ENCODE measurements around the gene AGBL4.

DNA sequence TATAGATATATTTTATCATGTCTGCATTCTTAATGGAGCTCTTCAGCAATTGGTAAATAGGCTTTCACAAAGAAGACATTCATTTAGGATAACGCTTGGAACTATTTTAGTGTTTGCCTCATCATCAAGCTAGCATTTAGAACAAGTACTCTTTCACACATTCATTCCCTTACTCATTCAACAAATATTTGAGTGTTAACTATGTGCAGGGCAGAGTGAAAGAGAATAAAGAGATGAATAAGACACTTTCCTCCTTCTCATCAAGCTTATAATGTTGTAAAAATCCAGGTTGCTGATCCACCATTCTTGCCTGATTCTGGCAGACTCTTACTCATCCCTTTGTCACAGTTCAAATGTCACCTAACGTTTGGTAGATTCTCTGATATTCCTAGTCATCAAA, 860.7 kb downstream of the AGBL4 start:
- TF ChIP-seq, protein P1, sequence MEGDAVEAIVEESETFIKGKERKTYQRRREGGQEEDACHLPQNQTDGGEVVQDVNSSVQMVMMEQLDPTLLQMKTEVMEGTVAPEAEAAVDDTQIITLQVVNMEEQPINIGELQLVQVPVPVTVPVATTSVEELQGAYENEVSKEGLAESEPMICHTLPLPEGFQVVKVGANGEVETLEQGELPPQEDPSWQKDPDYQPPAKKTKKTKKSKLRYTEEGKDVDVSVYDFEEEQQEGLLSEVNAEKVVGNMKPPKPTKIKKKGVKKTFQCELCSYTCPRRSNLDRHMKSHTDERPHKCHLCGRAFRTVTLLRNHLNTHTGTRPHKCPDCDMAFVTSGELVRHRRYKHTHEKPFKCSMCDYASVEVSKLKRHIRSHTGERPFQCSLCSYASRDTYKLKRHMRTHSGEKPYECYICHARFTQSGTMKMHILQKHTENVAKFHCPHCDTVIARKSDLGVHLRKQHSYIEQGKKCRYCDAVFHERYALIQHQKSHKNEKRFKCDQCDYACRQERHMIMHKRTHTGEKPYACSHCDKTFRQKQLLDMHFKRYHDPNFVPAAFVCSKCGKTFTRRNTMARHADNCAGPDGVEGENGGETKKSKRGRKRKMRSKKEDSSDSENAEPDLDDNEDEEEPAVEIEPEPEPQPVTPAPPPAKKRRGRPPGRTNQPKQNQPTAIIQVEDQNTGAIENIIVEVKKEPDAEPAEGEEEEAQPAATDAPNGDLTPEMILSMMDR (conservative IDR thresholded peaks at IDR 0.05; ENCODE audit: low read depth, low read length), result no peak
- TF ChIP-seq EZH2phosphoT487 (IDR thresholded peaks at IDR 0.05; ENCODE audit: borderline replicate concordance, low read length) (no peak), EZH2 (IDR thresholded peaks at IDR 0.05; ENCODE audit: low read length, unreplicated experiment) (no peak)
